Spleen (tissue), 11 donors: ENCODE results near the gene ADCY6. TPM values are rescaled to one million over a fixed set of nuclear protein-coding genes. Genes with fewer than 3 reads are reported as not detected.

Experiments used
- DNase-seq: peaks from one replicate; pipeline ENCODE4 v3.0.0-alpha.2; 2020
- H3K27ac ChIP-seq, 8 donors: fragments of 200-600 bp; sonication (generic) in 7 of 8; 1 replicate in 4 of 8; 2 replicates in 4 of 8; pipeline versions ENCODE4 v1.5.0 to v1.8.0; 2016 to 2021; ENCODE audit warnings: inconsistent platforms in 4 of 8, mild to moderate bottlenecking in 4 of 8, moderate library complexity in 1 of 8
- H3K27me3 ChIP-seq, 7 donors: fragments of 200-600 bp; sonication (generic) in 6 of 7; replicated peaks in 1 of 7; 1 replicate in 4 of 7; 2 replicates in 3 of 7; pipeline versions ENCODE4 v1.5.0 to v1.8.0; 2016 to 2021; ENCODE audit warnings: inconsistent platforms in 3 of 7, mild to moderate bottlenecking in 1 of 7
- H3K36me3 ChIP-seq, 6 donors: fragments of 200-600 bp; sonication (generic) in 5 of 6; 1 replicate in 4 of 6; 2 replicates in 2 of 6; pipeline versions ENCODE4 v1.5.0 to v1.8.0; 2016 to 2021; ENCODE audit warnings: inconsistent platforms in 2 of 6
- H3K4me1 ChIP-seq, 6 donors: fragments of 200-600 bp; sonication (generic) in 5 of 6; 1 replicate in 3 of 6; 2 replicates in 3 of 6; pipeline versions ENCODE4 v1.5.0 to v1.8.0; 2016 to 2021; ENCODE audit warnings: inconsistent platforms in 3 of 6
- H3K4me3 ChIP-seq, 8 donors: fragments of 200-600 bp; sonication (generic) in 7 of 8; 1 replicate in 4 of 8; 2 replicates in 4 of 8; pipeline versions ENCODE4 v1.5.0 to v1.8.0; 2016 to 2021; ENCODE audit warnings: inconsistent platforms in 4 of 8, mild to moderate bottlenecking in 4 of 8, moderate library complexity in 2 of 8
- H3K9me3 ChIP-seq, 8 donors: fragments of 200-600 bp; sonication (generic) in 7 of 8; 1 replicate in 4 of 8; 2 replicates in 4 of 8; pipeline versions ENCODE4 v1.5.0 to v1.8.0; 2016 to 2021; ENCODE audit warnings: inconsistent platforms in 4 of 8
- CTCF ChIP-seq, 11 experiments: fragments of 200-600 bp in 7 of 11; fragments of 450-650 bp in 4 of 11; sonication (generic) in 4 of 11; IDR thresholded peaks in 8 of 11; conservative IDR thresholded peaks in 3 of 11; 1 replicate in 7 of 11; 2 replicates in 4 of 11; pipeline versions ENCODE4 v1.4.0 to v1.8.0; 2016 to 2021; ENCODE audit warnings: antibody characterized with exemption in 11 of 11, inconsistent platforms in 4 of 11, mild to moderate bottlenecking in 1 of 11
- POLR2A ChIP-seq, 3 donors: fragments of 450-650 bp; IDR thresholded peaks; one replicate each; pipeline ENCODE4 v1.5.1; 2017; ENCODE audit warnings: antibody characterized with exemption in 3 of 3, mild to moderate bottlenecking in 1 of 3
- POLR2AphosphoS5 ChIP-seq, 3 donors: sonication (generic); formaldehyde crosslinking; IDR thresholded peaks; one replicate each; pipeline ENCODE4 v1.5.1; 2017; ENCODE audit warnings: antibody characterized with exemption in 3 of 3
- WGBS, 5 donors: extraction: QIAGEN DNeasy Blood & Tissue Kit in 3 of 5; methylation state at CpG; one replicate each; pipeline versions ENCODE4 v1.1.5 to v1.1.7; 2013 to 2018; 5-methylcytosine and 5-hydroxymethylcytosine counted together
- intact Hi-C: fragments of 100-400 bp; cut with DNase I; formaldehyde crosslinking; loops from one replicate; pipeline ENCODE4 v1.15.0; 2023; ENCODE audit warnings: low total_unique reads
- polyA plus RNA-seq, 3 donors: library from polyadenylated mRNA; stranded (reverse); fragments of 200-250 nt; gene quantifications; one replicate each; pipeline ENCODE4 v1.2.1, GENCODE V29; 2013
- total RNA-seq, 7 donors: library from RNA; depleted of rRNA in 3 of 7; stranded (reverse); fragments of >200 nt in 3 of 7; fragmentation: NEBNext Ultra II Directional in 4 of 7; extraction: Animal tissue kit (Norgen Biotek cat#: 25700) in 4 of 7; gene quantifications; one replicate each; pipeline versions ENCODE4 v1.1.0 to v1.2.1, GENCODE V29; 2016 to 2021
- donor health status: healthy with polysubstance abuse.
- donor health status: DM: no; HTN: no; CAD: no; lungs with moderate emphysema.
- donor health status: DM: no; HTN: no; CAD: no.
- donor health status: Bipolar disorder and iron deficiency.
- donor health status: healthy.
- donor health status: DM: no; HTN: no; CAD: no.
- donor health status: DM: yes; HTN: yes; CAD: no.

The ADCY6 gene
- total and polyA plus RNA-seq, 10 donors: 1.6 to 20.4 (median 13.7) TPM

DNA sequence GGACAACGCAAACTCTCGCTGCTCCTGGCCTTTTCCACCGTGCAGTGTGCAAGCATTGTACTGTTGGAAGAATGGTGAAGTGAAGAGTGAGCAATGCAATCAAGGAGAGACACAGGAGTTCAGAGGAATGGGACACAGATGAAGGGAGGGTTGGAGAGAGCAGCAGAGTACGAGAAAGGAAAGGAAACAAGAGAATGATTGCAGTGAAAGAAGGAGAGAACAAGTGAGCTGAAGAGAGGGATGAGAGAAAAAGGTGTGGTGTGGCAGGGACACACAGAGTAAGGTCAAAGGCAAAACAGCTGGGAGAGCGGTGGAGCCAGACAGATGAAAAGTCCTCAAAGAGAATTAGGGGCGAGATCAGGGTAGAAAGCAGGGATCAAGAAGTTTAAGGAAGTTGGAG, 42.4 kb upstream of the ADCY6 start:
- Histone ChIP-seq H3K27ac (no peak overlapping the region), H3K36me3 (peaks cover 13 to 100% (median 88%) of the 10 kb centered on the region in 6 donors), H3K27me3 (no peaks in the 10 kb centered on the region), H3K4me3 (no peak overlapping the region), H3K9me3 (no peaks in the 10 kb centered on the region), H3K4me1 (no peaks in the 10 kb centered on the region)
- TF ChIP-seq POLR2A (IDR thresholded peaks at IDR 0.05): no peak
- TF ChIP-seq CTCF (IDR thresholded peaks at IDR 0.05 in 8 of 11, conservative IDR thresholded peaks at IDR 0.05 in 3 of 11): no peak
- peak in 1 of 3 donors; percentile 7 for TF ChIP-seq POLR2AphosphoS5 (IDR thresholded peaks at IDR 0.05)
- 92 to 94% (median 92%) methylated on average over 6 of the region's 6 CpGs for WGBS, 5 donors
- intact Hi-C loops: no loop called here
- DNase-seq: no peak

DNA sequence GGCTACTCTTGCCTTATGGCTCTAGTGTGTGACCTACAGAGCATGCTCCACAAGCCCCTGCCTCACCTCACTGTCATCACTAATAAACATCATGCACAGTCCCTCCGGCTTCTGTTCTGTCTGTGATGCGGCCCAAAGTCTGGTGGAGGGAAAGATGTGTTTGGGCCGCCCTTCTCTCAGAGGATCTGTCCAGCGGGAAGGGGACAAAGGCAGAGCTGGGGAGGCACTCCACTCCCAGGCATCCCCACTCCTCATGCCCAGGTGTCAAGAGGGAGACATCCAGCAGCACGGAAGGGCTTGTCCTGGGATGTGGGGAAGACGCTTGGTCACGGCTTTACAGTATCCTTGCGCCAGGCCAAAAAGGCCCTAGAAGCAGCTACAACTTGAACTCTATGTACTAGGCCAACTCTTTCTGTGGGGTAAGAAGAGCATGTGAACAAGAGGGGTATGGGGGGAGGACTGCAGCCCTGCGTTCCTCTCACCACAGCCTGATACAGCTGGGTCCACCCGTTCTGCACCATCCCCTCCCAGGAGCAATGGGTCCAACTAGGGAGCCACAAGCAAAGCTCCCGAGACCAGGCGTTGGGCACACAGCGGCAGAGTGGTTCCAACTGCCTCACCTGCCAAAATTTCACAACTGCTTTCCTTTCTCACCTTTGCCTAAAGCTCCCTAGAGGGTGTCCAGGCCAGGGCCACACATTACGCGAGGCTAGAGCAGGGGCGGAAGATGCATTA, 40.1 kb upstream of the ADCY6 start:
- no peaks in the 10 kb centered on the region for H3K4me1 ChIP-seq
- DNase-seq: no peak
- WGBS, 5 donors: 90 to 95% (median 92%) methylated on average over 14 to 16 of the region's 16 CpGs
- intact Hi-C loops: no loop called here
- H3K36me3 ChIP-seq: peaks cover 9 to 82% (median 65%) of the 10 kb centered on the region in 6 donors
- no peak overlapping the region for H3K27ac ChIP-seq
- no peaks in the 10 kb centered on the region for H3K9me3 ChIP-seq
- no peaks in the 10 kb centered on the region for H3K27me3 ChIP-seq
- H3K4me3 ChIP-seq: no peak overlapping the region
- peak in 1 of 3 donors; percentile 31 for TF ChIP-seq POLR2AphosphoS5 (IDR thresholded peaks at IDR 0.05)
- TF ChIP-seq CTCF (IDR thresholded peaks at IDR 0.05 in 8 of 11, conservative IDR thresholded peaks at IDR 0.05 in 3 of 11): no peak

DNA sequence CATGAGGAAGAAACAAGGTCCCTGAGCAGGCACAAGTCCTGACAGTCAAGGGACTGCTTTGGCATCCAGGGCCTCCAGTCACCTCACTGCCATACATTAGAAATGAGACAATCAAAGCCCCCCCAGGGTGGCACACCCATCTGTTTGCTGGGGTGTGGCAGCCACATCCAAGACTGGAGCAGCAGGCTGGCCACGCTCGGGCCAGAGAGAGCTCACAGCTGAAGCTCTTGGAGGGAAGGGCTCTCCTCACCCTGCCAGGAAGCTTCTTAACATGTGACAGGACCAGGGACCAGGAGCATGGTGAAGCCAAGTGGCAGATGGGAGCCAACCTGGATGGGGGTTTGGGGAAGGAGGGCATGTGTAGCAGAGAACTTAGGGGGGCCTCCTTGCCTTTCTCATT, 39.4 kb upstream of the ADCY6 start:
- peaks cover 7 to 75% (median 58%) of the 10 kb centered on the region in 6 donors for H3K36me3 ChIP-seq
- H3K27me3 ChIP-seq: no peaks in the 10 kb centered on the region
- TF ChIP-seq POLR2A (IDR thresholded peaks at IDR 0.05) (no peak), POLR2AphosphoS5 (IDR thresholded peaks at IDR 0.05) (no peak), CTCF (IDR thresholded peaks at IDR 0.05 in 8 of 11, conservative IDR thresholded peaks at IDR 0.05 in 3 of 11) (no peak)
- intact Hi-C loops: no loop called here
- DNase-seq: no peak
- WGBS, 5 donors: 57 to 83% (median 72%) methylated on average over 2 of the region's 2 CpGs; no CpG with 5 or more reads in 1 of the 5 donors
- no peaks in the 10 kb centered on the region for H3K9me3 ChIP-seq
- no peaks in the 10 kb centered on the region for H3K4me1 ChIP-seq
- no peak overlapping the region for H3K27ac ChIP-seq
- no peak overlapping the region for H3K4me3 ChIP-seq

GRCh38 chr12:48827513-48828096, 38.7 kb upstream of the ADCY6 start:
- Histone ChIP-seq H3K27me3 (no peaks in the 10 kb centered on the region), H3K4me1 (no peaks in the 10 kb centered on the region), H3K27ac (no peak overlapping the region), H3K4me3 (no peak overlapping the region), H3K9me3 (no peaks in the 10 kb centered on the region), H3K36me3 (peaks cover 3 to 68% (median 51%) of the 10 kb centered on the region in 6 donors)
- TF ChIP-seq CTCF (IDR thresholded peaks at IDR 0.05 in 8 of 11, conservative IDR thresholded peaks at IDR 0.05 in 3 of 11) (no peak), POLR2A (IDR thresholded peaks at IDR 0.05) (no peak), POLR2AphosphoS5 (IDR thresholded peaks at IDR 0.05) (peak in 1 of 3 donors; percentile 51)
- 88 to 96% (median 91%) methylated on average over 6 to 17 of the region's 17 CpGs for WGBS, 5 donors
- DNase-seq: no peak
- intact Hi-C loops: no loop called here
